Thyroid gland (tissue), 4 donors: ENCODE measurements around the gene SORT1.

Experiments
- CTCF ChIP-seq, 6 experiments: fragments of 200-600 bp in 3 of 6; fragments of 450-650 bp in 3 of 6; sonication (generic) in 3 of 6; IDR thresholded peaks; one replicate each; pipeline ENCODE4 v1.5.1; 2016 to 2019; ENCODE audit warnings: antibody characterized with exemption in 6 of 6, mild to moderate bottlenecking in 2 of 6, inconsistent platforms in 1 of 6, moderate library complexity in 1 of 6
- POLR2A ChIP-seq, 2 donors: fragments of 450-650 bp; IDR thresholded peaks; one replicate each; pipeline ENCODE4 v1.6.1; 2017; ENCODE audit warnings: antibody characterized with exemption in 2 of 2, mild to moderate bottlenecking in 2 of 2, moderate library complexity in 1 of 2

GRCh38 chr1:109433322-109433721 lies 35.6 kb upstream of the SORT1 start:
- TF ChIP-seq POLR2A (IDR thresholded peaks at IDR 0.05): no peak
- no peak for TF ChIP-seq CTCF (IDR thresholded peaks at IDR 0.05)
